Omental fat pad (tissue), 4 donors: Measurements from ENCODE around the gene ANGPTL4. TPM values are rescaled to one million over a fixed set of nuclear protein-coding genes. Genes with fewer than 3 reads are reported as not detected.
A peak's percentile ranks its signal among the peaks of the same experiment; 100 is the strongest.

Experiments used
- ATAC-seq: fragments of 150-250 bp; one replicate; pipeline ENCODE4 v1.9.1; 2016; ENCODE audit warnings: mild to moderate bottlenecking, moderate library complexity; ENCODE audit not compliant: low FRiP score
- DNase-seq: peaks from one replicate; pipeline ENCODE4 v3.0.0-alpha.2; 2019; ENCODE audit warnings: low spot score
- total RNA-seq, 4 donors: library from RNA; depleted of rRNA; stranded (reverse); fragments of >200 nt; gene quantifications; one replicate each; pipeline ENCODE4 v1.1.0, GENCODE V29; 2016
- TF ChIP-seq, protein P1 (sequence below), 3 donors: fragments of 450-650 bp; IDR thresholded peaks; one replicate each; pipeline ENCODE4 v1.5.1; 2016 to 2017; ENCODE audit warnings: antibody characterized with exemption in 3 of 3, mild to moderate bottlenecking in 3 of 3, moderate library complexity in 2 of 3

Gene ANGPTL4
- total RNA-seq, 4 donors from 2014 or later: 62.6 to 405 (median 250) TPM

DNA sequence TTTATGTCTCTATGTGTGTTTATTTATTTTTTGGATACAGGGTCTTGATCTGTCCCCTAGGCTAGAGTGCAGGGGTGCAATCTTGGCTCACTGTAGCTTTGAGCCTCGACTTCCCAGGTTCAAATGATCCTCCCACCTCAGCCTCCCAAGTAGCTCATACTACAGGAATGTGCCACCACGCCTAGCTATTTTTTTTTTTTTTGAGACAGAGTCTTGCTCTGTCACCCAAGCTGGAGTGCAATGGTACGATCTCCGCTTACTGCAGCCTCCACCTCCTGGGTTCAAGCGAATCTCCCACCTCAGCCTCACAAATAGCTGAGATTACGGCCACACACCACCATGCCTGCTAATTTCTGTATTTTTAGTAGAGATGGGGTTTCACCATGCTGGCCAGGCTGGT, 5.0 kb upstream of the ANGPTL4 start:
- DNase-seq (no peak), ATAC-seq (no peak)
- TF ChIP-seq, protein P1, sequence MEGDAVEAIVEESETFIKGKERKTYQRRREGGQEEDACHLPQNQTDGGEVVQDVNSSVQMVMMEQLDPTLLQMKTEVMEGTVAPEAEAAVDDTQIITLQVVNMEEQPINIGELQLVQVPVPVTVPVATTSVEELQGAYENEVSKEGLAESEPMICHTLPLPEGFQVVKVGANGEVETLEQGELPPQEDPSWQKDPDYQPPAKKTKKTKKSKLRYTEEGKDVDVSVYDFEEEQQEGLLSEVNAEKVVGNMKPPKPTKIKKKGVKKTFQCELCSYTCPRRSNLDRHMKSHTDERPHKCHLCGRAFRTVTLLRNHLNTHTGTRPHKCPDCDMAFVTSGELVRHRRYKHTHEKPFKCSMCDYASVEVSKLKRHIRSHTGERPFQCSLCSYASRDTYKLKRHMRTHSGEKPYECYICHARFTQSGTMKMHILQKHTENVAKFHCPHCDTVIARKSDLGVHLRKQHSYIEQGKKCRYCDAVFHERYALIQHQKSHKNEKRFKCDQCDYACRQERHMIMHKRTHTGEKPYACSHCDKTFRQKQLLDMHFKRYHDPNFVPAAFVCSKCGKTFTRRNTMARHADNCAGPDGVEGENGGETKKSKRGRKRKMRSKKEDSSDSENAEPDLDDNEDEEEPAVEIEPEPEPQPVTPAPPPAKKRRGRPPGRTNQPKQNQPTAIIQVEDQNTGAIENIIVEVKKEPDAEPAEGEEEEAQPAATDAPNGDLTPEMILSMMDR (IDR thresholded peaks at IDR 0.05): no peak

DNA sequence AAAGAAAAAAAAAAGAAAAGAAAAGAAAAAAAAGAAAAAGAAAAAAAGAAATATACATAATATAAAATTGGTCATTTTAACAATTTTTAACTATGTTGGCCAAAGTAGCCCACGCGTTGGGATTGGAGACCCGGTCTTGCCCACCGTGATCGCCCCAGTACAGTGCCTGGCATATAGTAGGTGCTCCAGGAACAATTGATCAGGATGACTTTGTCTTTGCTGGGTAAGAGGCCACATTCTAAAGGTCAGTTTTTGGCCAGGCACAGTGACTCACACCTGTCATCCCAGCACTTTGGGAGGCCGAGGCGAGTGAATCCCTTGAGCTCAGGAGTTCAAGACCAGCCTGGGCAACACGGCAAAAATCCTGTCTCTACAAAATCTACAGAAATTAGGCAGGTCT, 3.8 kb upstream of the ANGPTL4 start:
- TF ChIP-seq, protein P1 (IDR thresholded peaks at IDR 0.05): no peak
- no peak for DNase-seq
- ATAC-seq: no peak

DNA sequence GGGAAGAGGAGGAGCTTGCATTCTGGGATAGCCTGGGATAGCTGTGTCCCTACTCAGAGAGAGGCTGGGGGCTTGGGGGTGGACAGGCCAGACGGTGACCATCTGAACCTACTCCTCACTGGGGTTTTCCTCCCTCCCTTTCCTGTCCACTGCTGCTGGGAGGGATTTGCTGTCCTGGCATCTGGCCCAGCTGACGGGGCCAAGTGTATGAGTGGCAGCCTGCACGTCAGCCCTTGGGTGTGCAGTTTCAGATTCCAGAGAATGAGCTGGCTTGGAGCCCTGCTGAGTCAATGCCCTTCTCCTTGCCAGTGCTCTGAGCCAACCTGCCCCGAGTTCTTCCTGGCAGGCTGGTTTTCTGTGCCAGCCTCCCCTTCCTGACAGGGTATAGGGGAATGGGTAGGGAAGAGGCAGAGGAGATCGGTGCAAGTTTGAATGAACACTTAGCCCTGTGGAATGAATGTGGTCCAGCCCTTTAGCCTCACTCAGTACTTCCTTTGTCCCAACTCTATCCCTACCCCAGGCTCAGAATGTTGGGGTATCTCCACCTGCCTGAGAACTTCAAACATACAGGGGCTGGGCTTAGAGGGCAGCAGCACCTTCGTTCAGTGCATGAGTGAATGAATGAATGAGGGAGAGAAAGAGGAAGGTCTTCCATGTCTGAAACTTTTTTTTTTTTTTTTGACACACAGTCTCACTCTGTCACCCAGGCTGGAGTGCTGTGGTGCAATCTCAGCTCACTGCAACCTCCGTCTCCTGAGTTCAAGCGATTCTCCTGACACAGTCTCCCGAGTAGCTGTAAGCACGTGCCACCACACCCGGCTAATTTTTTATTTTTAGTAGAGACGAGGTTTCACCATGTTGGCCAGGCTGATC, 1.8 kb upstream of the ANGPTL4 start:
- DNase-seq (peak; percentile 93), ATAC-seq (peak; percentile 86)
- TF ChIP-seq, protein P1 (IDR thresholded peaks at IDR 0.05): no peak

DNA sequence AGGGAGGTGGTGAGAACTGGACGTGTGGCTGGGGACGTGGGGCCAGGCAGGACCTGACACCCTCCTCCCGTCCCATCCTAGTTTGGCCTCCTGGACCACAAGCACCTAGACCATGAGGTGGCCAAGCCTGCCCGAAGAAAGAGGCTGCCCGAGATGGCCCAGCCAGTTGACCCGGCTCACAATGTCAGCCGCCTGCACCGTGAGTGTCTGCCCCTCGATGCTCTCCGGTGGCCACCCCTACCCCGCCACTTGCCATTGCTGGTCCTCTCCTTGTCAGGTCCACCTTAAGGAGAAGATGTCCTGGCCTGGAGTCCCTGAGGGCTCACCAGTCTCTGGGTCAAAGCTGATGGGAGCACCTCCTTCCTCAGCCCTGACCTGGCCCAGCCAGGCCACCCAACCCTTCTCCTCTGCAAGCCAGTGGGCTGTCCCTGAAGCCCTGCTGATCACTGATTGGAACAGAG, 2.2 kb downstream of the ANGPTL4 start:
- TF ChIP-seq, protein P1 (IDR thresholded peaks at IDR 0.05): no peak
- DNase-seq: no peak
- no peak for ATAC-seq

DNA sequence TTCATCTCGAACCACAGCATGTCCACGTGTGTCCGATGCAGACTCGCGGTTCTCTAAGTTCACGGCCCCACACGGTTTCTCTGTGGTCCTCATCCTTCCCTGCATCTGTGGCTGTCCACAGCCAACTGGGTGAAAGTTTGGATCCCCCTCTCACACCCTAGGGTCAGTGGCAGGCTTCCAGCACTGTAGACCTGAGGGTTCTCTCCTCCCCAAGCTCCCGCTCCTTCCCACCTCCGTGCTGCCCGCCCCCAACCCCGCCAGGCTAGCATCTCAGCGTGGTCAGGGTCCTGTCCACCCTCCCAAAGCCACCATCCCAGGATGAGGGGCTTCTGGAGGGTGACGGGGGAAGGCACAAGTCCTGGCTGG, 3.0 kb downstream of the ANGPTL4 start:
- TF ChIP-seq, protein P1 (IDR thresholded peaks at IDR 0.05): no peak
- ATAC-seq (peak; percentile 24), DNase-seq (peak; percentile 52)

- DNase-seq: peak; percentile 93
- ATAC-seq: peak; percentile 61
- TF ChIP-seq, protein P1 (IDR thresholded peaks at IDR 0.05): no peak
Observed at GRCh38 chr19:8367327-8368001, 3.5 kb downstream of the ANGPTL4 start.
